ENCODE measurements around the gene TDRD3.

- TF ChIP-seq CTCF (IDR thresholded peaks at IDR 0.05) (no peak), POLR2A (IDR thresholded peaks at IDR 0.05) (no peak)
Measured at GRCh38 chr13:60492187-60492586, 95.2 kb downstream of the TDRD3 start.

All from breast epithelium (tissue), 3 donors.